ENCODE data around the gene EEF1AKMT4. TPM values are rescaled to one million over a fixed set of nuclear protein-coding genes. Genes with fewer than 3 reads are reported as not detected.

Gene EEF1AKMT4
- polyA plus RNA-seq, 1 experiment, result 7.3 TPM

DNA sequence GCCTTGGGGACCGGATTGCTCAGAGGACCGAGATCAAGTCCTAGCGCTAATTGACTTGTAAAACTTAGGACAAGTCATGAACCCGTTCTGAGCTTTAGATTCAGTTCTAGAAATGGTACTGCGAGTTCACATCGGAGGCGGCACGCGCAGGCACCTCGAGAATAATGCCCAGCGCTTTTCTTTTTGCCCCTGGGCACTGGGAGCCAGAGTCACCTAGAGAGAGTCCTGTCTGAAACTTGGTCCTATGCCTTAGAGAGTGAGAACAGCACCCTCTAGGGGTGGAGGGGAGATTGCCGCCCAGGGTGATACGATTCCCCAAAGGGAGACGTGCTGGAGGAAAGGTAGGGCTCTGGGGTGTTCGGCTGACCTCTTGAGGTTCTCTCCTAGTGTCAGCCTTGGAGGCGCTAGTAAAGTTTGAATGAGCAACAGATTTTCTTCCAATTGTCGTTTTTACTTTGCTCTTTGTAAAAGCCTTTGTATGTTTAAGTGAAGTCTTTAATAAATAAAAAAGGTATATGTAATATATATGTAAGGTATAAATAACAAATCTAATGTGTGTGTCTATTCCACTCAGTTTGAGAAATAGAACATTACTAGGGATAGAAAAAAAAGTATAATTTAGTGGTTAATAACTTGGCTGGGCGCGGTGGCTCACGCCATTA lies 826 bp downstream of the EEF1AKMT4 start:
- peaks cover 3% of the 10 kb centered on the region for H3K36me3 ChIP-seq (ENCODE audit: control insufficient read depth, insufficient read depth, low read length)
- POLR2A ChIA-PET, result no interaction called here
- TF ChIP-seq, protein P1, sequence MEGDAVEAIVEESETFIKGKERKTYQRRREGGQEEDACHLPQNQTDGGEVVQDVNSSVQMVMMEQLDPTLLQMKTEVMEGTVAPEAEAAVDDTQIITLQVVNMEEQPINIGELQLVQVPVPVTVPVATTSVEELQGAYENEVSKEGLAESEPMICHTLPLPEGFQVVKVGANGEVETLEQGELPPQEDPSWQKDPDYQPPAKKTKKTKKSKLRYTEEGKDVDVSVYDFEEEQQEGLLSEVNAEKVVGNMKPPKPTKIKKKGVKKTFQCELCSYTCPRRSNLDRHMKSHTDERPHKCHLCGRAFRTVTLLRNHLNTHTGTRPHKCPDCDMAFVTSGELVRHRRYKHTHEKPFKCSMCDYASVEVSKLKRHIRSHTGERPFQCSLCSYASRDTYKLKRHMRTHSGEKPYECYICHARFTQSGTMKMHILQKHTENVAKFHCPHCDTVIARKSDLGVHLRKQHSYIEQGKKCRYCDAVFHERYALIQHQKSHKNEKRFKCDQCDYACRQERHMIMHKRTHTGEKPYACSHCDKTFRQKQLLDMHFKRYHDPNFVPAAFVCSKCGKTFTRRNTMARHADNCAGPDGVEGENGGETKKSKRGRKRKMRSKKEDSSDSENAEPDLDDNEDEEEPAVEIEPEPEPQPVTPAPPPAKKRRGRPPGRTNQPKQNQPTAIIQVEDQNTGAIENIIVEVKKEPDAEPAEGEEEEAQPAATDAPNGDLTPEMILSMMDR (IDR thresholded peaks at IDR 0.05; ENCODE audit: insufficient read depth, low read depth, low read length), result peak; percentile 97
- DNase-seq (ENCODE audit: low read depth), result peak; percentile 39
- CTCF ChIA-PET, result interaction anchor here (0.6 to 1.4 kb wide), 23 partner anchors 8 to 365 kb away, joined by 3 to 16 read pairs (median 4); partner anchors contain the start of genes AP2M1, EIF2B5 and PARL
- H3K4me3 ChIP-seq (ENCODE audit: low read depth, low read length), result peak overlapping the region; percentile 98
- H3K27me3 ChIP-seq (ENCODE audit: control insufficient read depth, insufficient read depth, low read length), result no peaks in the 10 kb centered on the region

DNA sequence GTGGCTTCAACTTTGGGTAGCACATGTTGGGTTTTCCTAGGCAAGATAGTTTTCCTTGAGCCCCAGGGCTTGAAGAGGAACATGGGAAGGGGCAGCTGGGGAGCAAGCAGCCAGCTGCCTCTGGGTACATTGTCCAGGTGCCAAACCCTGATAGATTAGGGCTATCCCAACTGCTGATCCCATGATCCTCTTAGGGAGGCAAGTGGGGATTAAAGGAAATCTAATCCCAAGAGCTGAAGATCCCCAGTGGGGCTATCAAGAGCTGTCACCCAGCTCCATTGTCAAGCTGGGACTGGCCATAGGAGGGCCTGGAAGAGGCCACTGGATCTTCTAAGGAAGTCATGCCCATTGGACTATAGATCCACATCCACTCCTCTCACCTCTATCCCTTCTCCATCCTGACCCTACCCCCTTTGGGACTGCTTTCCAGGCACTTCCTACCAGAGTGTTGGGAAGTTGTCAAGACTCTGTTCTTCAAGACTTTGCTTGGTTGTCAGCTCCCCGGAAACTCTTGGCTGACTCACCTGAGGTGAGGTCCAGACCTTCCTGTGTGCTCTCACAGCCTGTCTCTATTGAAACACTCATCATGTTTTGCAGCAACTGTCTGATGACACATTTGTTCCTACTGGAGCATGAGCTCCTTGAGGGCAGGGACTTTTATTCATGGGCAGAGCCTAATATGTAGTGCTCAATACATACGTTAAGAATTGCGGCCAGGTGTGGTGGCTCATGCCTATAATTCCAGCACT lies 6.0 kb downstream of the EEF1AKMT4 start:
- TF ChIP-seq, protein P1 (IDR thresholded peaks at IDR 0.05; ENCODE audit: insufficient read depth, low read depth, low read length), result no peak
- Histone ChIP-seq H3K36me3 (ENCODE audit: control insufficient read depth, insufficient read depth, low read length) (no peaks in the 10 kb centered on the region), H3K4me3 (ENCODE audit: low read depth, low read length) (no peak overlapping the region), H3K27me3 (ENCODE audit: control insufficient read depth, insufficient read depth, low read length) (peaks cover 6% of the 10 kb centered on the region)
- CTCF ChIA-PET, result interaction anchor here (1.0 to 1.5 kb wide), 3 partner anchors 15 to 238 kb away, joined by 3 read pairs; partner anchors contain the start of gene ABCC5
- DNase-seq (ENCODE audit: low read depth), result no peak
- POLR2A ChIA-PET, result no interaction called here

DNA sequence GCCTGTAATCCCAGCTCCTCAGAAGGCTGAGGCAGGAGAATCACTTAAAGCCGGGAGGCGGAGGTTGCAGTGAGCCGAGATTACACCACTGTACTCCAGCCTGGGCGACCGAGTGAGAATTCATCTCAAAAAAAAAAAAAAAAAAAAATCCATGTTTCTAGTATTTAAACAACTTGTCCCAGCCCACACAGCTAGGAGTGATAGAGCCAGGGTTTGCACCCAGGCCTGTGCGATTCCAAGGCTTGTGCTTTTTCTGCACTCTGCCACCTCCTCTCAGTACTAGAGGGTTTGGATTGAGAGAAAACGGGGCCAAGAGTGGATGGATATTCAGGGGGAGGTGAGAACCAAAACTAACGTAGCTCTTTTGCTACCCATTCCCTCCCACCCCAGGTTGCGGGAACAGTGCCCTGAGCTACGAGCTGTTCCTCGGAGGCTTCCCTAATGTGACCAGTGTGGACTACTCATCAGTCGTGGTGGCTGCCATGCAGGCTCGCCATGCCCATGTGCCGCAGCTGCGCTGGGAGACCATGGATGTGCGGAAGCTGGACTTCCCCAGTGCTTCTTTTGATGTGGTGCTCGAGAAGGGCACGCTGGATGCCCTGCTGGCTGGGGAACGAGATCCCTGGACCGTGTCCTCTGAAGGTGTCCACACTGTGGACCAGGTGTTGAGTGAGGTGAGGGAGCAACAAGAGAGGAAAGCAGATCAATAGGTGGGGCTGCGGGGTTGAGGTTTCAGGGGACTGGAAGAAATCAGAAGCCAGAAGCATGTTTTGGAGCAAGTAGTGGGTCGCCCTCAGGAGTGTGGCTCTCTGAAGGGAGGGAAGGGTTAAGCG lies 7.8 kb downstream of the EEF1AKMT4 start:
- DNase-seq (ENCODE audit: low read depth), result no peak
- Histone ChIP-seq H3K36me3 (ENCODE audit: control insufficient read depth, insufficient read depth, low read length) (no peaks in the 10 kb centered on the region), H3K4me3 (ENCODE audit: low read depth, low read length) (no peak overlapping the region), H3K27me3 (ENCODE audit: control insufficient read depth, insufficient read depth, low read length) (peaks cover 6% of the 10 kb centered on the region)
- ChIA-PET POLR2A (no interaction called here), CTCF (interaction anchor here (1.1 to 1.4 kb wide), 2 partner anchors 8 to 11 kb away, joined by 4 to 7 read pairs; partner anchors contain the start of gene EEF1AKMT4)
- TF ChIP-seq, protein P1 (IDR thresholded peaks at IDR 0.05; ENCODE audit: insufficient read depth, low read depth, low read length), result no peak

DNA sequence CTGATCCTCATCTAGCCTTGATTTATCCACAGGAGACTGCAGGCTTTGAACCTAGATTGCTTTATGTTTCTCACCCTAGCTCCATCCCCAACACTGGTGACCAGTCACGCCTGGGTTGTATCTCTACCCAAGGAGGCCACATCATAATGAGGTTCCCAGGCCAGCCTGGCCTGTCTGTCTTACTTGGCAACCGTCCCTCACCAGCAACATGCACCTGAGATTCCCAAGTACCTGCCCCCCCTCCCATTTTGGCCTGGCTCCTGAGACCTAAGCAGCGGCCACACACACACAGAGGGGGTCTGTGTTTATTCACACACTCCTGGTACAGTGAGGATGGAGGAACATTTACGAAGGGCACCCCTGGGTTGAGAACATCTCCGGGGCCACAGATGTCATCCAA lies 9.5 kb downstream of the EEF1AKMT4 start:
- DNase-seq (ENCODE audit: low read depth), result no peak
- ChIA-PET POLR2A (no interaction called here), CTCF (interaction anchor here (1.3 to 1.4 kb wide), 2 partner anchors 9 kb away, joined by 6 to 7 read pairs; partner anchors contain the start of gene EEF1AKMT4)
- H3K27me3 ChIP-seq (ENCODE audit: control insufficient read depth, insufficient read depth, low read length), result peaks cover 11% of the 10 kb centered on the region
- H3K36me3 ChIP-seq (ENCODE audit: control insufficient read depth, insufficient read depth, low read length), result no peaks in the 10 kb centered on the region
- no peak overlapping the region for H3K4me3 ChIP-seq (ENCODE audit: low read depth, low read length)
- TF ChIP-seq, protein P1 (IDR thresholded peaks at IDR 0.05; ENCODE audit: insufficient read depth, low read depth, low read length), result no peak
